Hindlimb muscle (tissue), 1 donor: ENCODE results near the gene DNAJC5. TPM values are rescaled to one million over a fixed set of nuclear protein-coding genes. Genes with fewer than 3 reads are reported as not detected.
"Not testable (repeated sequence)": the region's sequence is repeated elsewhere in the genome, so short reads cannot be mapped to it uniquely, and the experiment has no call there.

ENCODE experiments used
- DNase-seq: peaks from one replicate; pipeline ENCODE4 v3.0.0-alpha.2; 2013
- polyA plus RNA-seq: library from polyadenylated mRNA; unstranded; fragments of 120-200 nt; gene quantifications from one replicate; pipeline ENCODE4 v1.2.1, GENCODE V29; 2013; ENCODE audit not compliant: insufficient read length

Gene DNAJC5, protein sequence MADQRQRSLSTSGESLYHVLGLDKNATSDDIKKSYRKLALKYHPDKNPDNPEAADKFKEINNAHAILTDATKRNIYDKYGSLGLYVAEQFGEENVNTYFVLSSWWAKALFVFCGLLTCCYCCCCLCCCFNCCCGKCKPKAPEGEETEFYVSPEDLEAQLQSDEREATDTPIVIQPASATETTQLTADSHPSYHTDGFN
- polyA plus RNA-seq, result 33.3 TPM

- peak; percentile 95 for DNase-seq
Measured at GRCh38 chr20:63894358-63895201, at the start of gene DNAJC5. TSS of gene DNAJC5 (plus strand) at chr20:63895126. CDS start at chr20:63928346, 33,220 bp downstream.

- DNase-seq, result peak; percentile 85
Measured at GRCh38 chr20:63846128-63846771, 48.7 kb upstream of the DNAJC5 start.

GRCh38 chr20:63846888-63847236, 48.1 kb upstream of the DNAJC5 start:
- no peak for DNase-seq

DNA sequence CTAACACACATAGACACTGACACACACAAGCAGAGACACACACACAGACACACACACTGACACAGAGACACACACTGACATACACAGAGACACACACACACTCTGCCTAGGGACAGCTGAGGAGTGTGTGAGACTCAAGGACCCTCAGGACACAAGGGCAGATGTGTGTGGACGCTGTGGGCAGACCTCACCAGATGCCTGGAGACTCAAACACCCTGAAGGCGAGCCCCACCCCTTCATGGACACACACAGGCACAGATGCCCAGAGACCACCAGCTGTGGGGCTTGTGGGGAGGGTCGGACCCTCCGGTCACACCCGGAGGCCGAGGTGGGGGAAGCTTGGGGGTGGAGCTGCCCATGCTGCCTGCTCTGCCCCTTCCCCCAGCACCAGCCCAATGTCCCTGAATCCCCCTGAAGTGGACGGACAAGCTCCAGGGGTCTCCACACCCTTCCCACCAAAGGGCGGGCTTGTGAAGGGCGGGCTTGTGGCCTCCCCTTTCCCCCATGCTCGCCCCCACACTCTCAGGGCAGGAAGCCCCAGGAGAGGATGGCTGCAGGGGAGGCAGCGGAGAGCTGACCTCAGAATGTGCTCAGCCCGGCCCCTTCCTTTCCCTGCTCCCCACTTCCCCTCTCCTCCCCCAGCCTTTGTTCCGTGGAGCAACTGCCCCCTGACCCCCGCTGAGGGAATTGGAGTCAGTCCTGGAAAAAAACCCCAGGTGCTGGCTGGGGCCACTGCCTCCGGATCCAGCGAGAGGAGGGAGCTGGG, 47.5 kb upstream of the DNAJC5 start:
- DNase-seq, result peak; percentile 63

- DNase-seq, result no peak
Measured at GRCh38 chr20:63848003-63848911, 46.7 kb upstream of the DNAJC5 start.

- no peak for DNase-seq
Measured at GRCh38 chr20:63850689-63851547, 44.0 kb upstream of the DNAJC5 start.

GRCh38 chr20:63851548-63851943, 43.4 kb upstream of the DNAJC5 start:
- DNase-seq, result not testable (repeated sequence)

- not testable (repeated sequence) for DNase-seq
Measured at GRCh38 chr20:63853733-63854068, 41.2 kb upstream of the DNAJC5 start.

- peak; percentile 55 for DNase-seq
Measured at GRCh38 chr20:63854069-63854765, 40.7 kb upstream of the DNAJC5 start.

- DNase-seq, result no peak
Measured at GRCh38 chr20:63854766-63855362, 40.1 kb upstream of the DNAJC5 start.

GRCh38 chr20:63855363-63856097, 39.4 kb upstream of the DNAJC5 start:
- no peak for DNase-seq

GRCh38 chr20:63856098-63856511, 38.8 kb upstream of the DNAJC5 start:
- DNase-seq, result no peak

DNA sequence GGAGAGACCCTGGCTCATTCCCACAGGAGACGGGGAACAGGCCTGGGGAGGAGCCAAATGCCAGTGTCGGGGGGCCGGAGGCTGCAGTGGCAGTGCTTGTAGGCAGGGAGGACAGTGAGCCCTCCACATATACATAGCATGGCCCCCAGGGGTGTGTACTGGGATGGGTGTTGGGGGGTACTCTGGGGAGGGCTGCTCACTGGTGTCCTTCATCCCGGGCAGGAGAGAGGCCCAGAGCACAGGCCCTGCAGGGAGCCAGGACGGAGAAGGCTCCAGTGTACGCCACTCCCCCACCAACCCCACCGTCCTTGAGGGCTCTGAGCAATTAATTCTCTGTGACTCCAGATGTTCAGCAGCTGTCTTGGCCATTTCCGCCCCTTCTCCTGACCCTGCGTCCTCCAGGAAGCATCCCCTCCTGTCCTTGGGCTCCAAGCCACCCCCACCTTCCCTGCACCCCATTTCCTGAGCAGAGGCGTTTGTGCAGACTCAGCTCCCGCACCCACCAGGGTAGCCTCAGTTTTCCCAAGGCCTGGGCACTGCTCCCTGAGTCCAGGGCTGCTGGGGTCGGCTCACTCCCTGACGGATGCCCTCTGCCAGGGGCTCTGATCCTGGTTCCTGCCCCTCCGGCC, 37.0 kb upstream of the DNAJC5 start:
- DNase-seq, result peak; percentile 55

- DNase-seq, result peak; percentile 49
Measured at GRCh38 chr20:63858393-63859165, 36.3 kb upstream of the DNAJC5 start.

GRCh38 chr20:63859166-63859699, 35.7 kb upstream of the DNAJC5 start:
- DNase-seq, result no peak

GRCh38 chr20:63860325-63861051, 34.4 kb upstream of the DNAJC5 start:
- no peak for DNase-seq
